ENCODE data around the gene IZUMO1R.

Gene IZUMO1R

DNA sequence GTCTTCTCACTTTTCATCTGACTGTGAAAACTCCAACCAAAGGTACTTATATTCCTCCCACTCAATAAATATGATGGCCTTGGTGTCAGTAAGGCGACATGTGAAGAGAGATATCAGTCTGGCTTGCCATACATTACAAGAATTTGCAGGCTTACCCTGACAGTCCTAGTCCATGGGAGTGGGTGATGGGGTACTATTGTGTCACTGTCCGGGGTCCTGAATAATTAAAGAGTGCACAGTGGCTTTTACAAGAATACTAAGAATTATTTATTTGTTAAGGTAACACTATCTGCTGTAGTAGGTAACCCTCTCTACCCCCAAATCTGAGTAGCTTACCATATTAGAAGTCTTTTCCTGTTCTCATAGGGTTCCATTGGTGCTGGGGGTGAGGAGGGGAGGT is 23.1 kb upstream of the IZUMO1R start:
- H3K4me3 ChIP-seq (ENCODE audit: low read depth, low read length) = no peak overlapping the region
- DNase-seq (ENCODE audit: low read depth, low spot score) = no peak
- in situ Hi-C loops (cut with HindIII; ENCODE audit: low sequenced_read_pairs) = no loop called here
- TF ChIP-seq, protein P1, sequence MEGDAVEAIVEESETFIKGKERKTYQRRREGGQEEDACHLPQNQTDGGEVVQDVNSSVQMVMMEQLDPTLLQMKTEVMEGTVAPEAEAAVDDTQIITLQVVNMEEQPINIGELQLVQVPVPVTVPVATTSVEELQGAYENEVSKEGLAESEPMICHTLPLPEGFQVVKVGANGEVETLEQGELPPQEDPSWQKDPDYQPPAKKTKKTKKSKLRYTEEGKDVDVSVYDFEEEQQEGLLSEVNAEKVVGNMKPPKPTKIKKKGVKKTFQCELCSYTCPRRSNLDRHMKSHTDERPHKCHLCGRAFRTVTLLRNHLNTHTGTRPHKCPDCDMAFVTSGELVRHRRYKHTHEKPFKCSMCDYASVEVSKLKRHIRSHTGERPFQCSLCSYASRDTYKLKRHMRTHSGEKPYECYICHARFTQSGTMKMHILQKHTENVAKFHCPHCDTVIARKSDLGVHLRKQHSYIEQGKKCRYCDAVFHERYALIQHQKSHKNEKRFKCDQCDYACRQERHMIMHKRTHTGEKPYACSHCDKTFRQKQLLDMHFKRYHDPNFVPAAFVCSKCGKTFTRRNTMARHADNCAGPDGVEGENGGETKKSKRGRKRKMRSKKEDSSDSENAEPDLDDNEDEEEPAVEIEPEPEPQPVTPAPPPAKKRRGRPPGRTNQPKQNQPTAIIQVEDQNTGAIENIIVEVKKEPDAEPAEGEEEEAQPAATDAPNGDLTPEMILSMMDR (IDR thresholded peaks at IDR 0.05; ENCODE audit: low read depth, low read length) = no peak

DNA sequence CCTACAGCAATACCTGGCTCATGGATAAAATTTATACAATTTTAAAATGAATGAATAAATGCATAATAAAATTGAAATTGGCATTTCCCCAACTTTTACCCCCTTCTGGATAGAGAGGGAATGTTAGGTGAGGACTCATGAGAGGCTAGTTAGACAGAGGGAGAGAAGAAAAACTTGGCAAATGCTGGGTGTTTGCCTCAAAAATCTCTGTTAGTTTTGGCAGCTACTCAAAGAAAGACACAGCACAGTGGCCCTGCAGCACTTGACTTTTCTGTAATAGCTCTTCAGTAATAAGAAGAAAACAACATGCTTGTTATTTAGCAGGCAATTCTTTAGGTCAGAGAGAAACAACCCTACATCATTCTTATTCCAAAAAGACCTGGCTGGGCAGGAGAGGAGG is 20.7 kb upstream of the IZUMO1R start:
- no peak overlapping the region for H3K4me3 ChIP-seq (ENCODE audit: low read depth, low read length)
- TF ChIP-seq, protein P1 (IDR thresholded peaks at IDR 0.05; ENCODE audit: low read depth, low read length) = no peak
- DNase-seq (ENCODE audit: low read depth, low spot score) = no peak
- in situ Hi-C loops (cut with HindIII; ENCODE audit: low sequenced_read_pairs) = no loop called here

DNA sequence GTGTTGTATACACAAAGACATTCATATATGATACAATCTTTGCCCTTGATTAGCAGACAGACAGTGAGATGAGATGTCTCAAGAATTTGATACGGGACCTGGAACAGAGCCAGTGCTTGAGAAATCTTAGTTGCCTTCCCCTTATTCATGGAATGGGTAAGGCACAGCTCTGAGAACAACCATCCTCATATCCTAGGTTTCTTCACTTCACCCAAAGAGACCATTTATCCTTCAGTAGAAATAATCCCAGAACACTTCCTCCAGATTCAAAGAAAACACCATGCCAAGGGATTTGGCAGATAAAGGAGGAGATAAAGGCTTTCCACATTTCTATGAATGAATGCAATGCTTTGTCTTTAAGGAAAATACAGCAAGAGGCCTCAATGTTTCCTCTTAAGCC is 8.8 kb upstream of the IZUMO1R start:
- no peak overlapping the region for H3K4me3 ChIP-seq (ENCODE audit: low read depth, low read length)
- TF ChIP-seq, protein P1 (IDR thresholded peaks at IDR 0.05; ENCODE audit: low read depth, low read length) = no peak
- in situ Hi-C loops (cut with HindIII; ENCODE audit: low sequenced_read_pairs) = no loop called here
- no peak for DNase-seq (ENCODE audit: low read depth, low spot score)

DNA sequence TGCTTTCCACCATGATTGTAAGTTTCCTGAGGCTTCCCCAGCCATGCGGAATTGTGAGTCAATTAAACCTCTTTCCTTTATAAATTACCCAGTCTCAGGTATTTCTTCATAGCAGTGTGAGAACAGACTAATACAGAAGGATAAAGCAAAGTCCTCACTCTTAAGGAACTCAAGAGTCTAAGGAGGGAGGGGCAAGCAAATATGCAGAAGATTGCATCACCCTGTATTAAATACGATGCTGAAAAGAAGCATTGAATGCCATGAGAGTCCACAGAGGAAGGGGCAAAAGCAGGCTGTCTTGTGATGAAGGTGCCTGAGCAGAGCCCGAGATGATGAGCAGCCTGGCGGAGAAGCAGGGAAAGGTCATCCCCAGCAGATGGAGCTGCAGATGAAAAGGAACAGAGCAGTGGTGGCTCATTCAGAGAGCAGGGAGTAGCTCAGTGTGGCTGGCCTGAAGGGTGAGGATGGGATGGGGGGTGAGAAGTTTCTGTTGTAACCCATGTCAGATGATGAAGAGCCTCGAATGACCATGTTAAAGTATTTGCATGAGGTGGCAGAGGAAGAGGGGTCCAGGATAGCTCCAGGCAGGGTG is 6.3 kb upstream of the IZUMO1R start:
- H3K4me3 ChIP-seq (ENCODE audit: low read depth, low read length) = no peak overlapping the region
- no peak for DNase-seq (ENCODE audit: low read depth, low spot score)
- TF ChIP-seq, protein P1 (IDR thresholded peaks at IDR 0.05; ENCODE audit: low read depth, low read length) = no peak
- in situ Hi-C loops (cut with HindIII; ENCODE audit: low sequenced_read_pairs) = no loop called here

DNA sequence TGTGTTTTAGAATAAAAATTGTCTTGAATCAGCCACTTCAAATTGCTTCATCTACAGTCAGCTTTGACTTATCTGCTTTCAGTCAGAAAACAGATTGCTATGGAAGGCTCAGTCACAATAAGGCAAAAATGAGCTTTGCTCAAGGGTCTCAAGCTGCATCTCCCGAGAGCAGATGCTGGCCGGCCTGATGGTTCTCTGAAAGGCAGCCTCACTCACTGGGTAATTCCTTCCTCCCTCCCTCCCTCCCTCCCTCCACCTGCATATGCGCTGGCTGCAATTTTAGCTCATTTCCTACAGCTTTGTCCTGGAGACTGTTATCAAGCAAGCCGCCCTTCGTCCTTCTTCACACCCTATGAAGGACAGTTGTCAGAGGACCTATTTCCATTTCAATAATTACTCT is 1.6 kb upstream of the IZUMO1R start:
- no peak overlapping the region for H3K4me3 ChIP-seq (ENCODE audit: low read depth, low read length)
- DNase-seq (ENCODE audit: low read depth, low spot score) = no peak
- in situ Hi-C loops (cut with HindIII; ENCODE audit: low sequenced_read_pairs) = no loop called here
- TF ChIP-seq, protein P1 (IDR thresholded peaks at IDR 0.05; ENCODE audit: low read depth, low read length) = no peak

DNA sequence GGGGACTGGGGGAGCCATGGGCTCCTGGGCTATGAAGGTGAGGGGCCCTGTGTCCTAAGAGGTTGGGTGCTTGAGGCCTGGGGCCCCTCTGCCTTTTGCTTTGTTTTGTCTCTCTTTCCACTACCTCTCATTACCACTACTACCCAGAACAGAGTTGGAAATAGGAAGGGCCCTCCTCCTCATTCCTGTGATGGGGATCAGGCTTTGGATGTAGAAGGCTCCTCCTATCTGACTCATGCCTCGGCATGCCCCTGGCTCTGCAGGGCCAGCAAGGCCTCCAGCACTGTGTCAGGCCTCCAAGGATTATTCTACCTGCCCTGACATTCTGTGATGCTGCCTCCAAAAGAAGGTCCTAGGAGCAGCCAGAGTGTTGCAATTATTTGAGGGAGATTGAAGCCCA is 766 bp downstream of the IZUMO1R start:
- H3K4me3 ChIP-seq (ENCODE audit: low read depth, low read length) = no peak overlapping the region
- TF ChIP-seq, protein P1 (IDR thresholded peaks at IDR 0.05; ENCODE audit: low read depth, low read length) = no peak
- DNase-seq (ENCODE audit: low read depth, low spot score) = no peak
- in situ Hi-C loops (cut with HindIII; ENCODE audit: low sequenced_read_pairs) = no loop called here
